GM19328 (cell line): ENCODE data around the gene BACE2.

Source experiments
- ATAC-seq: cut with Tn5 transposase; IDR thresholded peaks from one replicate; pipeline ENCODE4 v1.9.1; 2021; ENCODE audit warnings: mild to moderate bottlenecking, moderate library complexity; ENCODE audit not compliant: unreplicated experiment

The BACE2 gene

DNA sequence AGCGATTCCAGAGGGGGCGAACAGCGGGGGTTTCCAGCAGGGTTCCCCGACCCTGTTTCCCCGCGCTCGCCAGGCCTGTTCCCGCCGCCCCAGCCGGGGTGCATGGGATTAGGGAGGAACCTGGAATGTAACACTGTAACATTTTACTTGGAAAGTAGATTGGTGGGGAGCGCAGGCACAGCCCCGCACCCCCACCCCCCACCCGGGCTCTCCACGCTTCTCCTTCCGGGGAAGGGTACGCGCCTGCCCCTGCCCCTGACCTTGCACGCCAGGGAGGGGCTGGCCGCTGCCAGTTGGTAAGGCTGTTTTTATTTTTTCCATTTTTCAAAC, 149.1 kb downstream of the BACE2 start:
- ATAC-seq, result no peak

DNA sequence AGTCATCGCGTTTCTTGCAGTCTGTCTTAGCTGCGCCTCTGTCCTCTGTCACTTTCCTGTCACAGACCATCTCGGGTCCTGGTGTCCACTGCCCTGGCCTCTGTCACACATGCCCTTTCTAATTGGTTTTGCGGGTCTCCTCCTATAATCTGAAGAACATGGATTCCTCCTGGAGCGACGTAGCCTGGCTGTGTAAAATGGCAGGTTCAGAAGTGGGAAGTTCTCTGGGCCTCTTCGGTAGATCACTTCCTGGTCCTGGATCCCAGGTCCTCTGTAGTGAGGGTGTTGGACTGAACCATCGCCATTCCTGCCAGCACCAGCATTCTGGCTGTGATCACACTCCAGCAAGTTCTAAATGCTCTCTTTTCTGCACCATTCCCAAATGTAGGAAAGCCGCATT, 149.5 kb downstream of the BACE2 start:
- ATAC-seq, result no peak

DNA sequence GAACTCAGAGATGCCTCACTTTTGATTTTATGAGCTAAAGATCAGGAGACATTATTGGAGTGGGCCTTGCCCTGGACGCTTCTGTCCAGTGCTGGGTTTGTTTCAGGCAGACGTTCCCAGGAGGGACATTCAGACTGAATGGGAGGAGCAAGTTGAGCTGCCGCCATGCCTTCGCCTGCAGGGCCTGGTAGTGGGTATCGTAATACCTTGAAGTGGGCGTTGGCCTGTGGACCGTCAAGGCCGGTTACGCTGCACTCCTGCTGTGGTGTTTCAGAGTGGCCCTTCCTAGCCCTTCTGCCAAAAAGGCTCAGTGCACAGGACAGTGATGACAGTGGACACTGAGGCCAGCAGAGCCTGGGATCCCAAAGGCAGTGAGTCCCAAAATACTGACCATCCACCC, 150.3 kb downstream of the BACE2 start:
- ATAC-seq, result no peak

- ATAC-seq, result no peak
These were observed 151.3 kb downstream of the BACE2 start for GRCh38 chr21:41319273-41319672.

- no peak for ATAC-seq
These were observed 153.4 kb downstream of the BACE2 start for GRCh38 chr21:41321211-41321907.

DNA sequence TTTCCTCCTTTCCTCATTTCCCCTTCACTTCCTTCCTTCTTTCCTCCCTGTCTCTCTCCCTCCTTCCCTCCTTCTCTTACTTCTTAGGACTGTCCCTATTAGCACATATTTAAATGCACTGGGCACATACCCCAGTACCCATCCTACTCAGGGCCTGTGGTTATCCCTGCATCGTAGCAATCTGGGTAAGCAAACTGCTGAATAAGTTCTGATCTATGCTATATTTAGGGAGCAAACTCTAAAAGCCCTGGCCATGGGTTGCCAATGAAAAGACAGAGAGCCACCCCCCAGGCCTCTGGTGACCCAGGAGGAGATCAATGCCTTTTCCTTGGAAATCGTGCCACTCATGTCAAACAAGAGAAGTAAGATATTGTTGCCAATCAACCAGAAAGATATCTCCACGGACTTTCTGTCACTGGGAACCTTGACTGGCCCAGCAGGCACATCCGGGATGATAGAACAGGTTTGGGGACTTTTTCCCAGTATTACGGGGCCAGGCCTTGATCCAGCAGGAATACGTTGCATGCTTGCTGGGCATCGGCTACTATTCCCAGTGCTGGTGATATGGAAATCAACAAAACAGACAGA, 154.0 kb downstream of the BACE2 start:
- ATAC-seq, result no peak

- no peak for ATAC-seq
These were observed 154.8 kb downstream of the BACE2 start for GRCh38 chr21:41322496-41323382.

DNA sequence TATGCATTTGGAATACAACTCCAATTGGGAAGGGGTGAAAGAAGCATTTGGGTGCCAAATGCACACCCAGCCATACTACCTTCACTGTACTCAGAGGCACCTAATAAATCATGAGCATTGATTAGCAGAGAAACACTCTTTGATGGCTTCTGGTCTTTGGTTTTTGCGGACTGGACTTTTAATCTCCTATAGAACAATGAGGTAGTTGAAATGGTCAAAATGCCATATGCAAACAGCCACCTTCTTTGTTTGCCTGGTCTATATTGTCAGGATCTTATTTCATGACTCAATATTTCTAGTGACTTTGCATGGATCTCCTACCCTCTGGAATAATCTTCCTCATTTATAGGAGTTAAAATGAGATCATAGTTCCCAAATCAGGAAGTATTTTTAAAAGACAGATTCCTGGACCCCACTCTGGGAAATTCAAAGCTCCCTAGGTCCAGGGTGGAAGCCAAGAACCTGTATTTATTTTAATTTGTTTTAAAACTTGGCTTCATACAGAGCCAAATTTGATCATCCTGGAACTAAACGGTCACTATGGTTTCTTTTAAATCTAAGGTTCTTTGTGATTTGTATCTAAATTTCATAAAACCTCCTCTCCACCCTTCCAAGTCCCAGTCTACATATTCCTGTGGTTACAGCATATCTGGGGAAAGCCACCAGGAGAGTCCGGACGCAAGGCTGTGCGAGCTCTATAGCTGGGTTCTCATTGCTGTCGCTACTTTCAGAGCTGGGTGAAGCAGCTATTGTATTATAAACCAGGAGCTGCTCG, 157.4 kb downstream of the BACE2 start:
- no peak for ATAC-seq

GRCh38 chr21:41326414-41327080, 158.6 kb downstream of the BACE2 start:
- ATAC-seq, result no peak

GRCh38 chr21:41327753-41328152, 159.8 kb downstream of the BACE2 start:
- no peak for ATAC-seq

DNA sequence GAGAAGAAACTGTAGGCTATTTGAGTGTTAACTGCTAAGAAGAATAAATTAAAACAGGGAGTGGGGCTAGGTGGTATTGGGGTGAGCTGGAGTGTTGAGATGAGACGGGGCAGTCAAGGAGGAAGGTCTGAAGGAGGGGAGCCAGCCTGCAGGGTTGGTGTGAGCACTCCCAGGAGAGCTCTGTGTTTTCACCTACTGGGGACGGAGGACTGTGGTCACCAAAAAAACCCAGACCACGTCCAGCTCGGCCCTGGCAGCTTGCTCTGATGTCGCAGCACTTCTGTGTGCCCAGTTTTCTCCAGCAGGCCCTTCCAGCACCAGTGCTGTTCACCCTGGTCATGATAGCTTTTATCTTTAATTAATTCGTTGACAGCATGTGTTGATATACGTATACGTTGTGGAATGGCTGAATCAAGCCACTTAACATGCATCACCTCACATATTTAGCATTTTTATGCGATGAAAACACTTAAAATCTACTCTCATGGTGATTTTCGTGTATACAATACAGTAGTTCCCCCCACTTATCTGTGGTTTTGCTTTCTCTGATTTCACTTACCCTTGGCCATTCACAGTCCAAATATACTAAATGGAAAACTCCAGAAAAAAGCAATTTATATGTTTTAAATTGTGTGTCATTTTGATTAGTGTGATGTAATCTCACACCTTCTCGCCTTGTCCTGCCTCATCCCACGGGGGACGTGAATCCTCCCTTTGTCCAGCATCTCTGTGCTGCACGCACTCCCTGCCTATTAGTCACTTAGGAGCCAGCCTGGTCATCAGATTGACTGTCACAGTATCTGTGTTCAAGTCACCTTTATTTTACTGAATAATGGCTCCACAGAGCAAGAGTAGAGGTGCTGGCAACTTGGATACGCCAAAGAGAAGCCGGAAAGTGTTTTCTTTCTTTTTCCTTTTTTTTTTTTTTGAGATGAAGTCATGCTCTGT, 161.0 kb downstream of the BACE2 start:
- ATAC-seq, result no peak
